ENCODE results near the gene TMCO1. TPM values are rescaled to one million over a fixed set of nuclear protein-coding genes. Genes with fewer than 3 reads are reported as not detected.

TMCO1 gene
- total and polyA plus RNA-seq, 2 experiments from 2014 or later, result 126 to 207 TPM

- H3K27me3 ChIP-seq (replicated peaks; ENCODE audit: insufficient read depth), result no peaks in the 10 kb centered on the region
- DNase-seq, result no peak
- in situ Hi-C loops (cut with MboI), result no loop called here
- TF ChIP-seq EZH2phosphoT487 (IDR thresholded peaks at IDR 0.05; ENCODE audit: insufficient read depth, low read depth) (no peak), EZH2 (IDR thresholded peaks at IDR 0.05; ENCODE audit: insufficient read depth, poor library complexity, severe bottlenecking) (no peak)
- peaks cover 74% of the 10 kb centered on the region for H3K36me3 ChIP-seq (ENCODE audit: low read depth)
- peaks cover 10% of the 10 kb centered on the region; the same call in 1 of the 2 replicates for H3F3A ChIP-seq (ENCODE audit: insufficient read depth)
- H2AFZ ChIP-seq, result no peak overlapping the region
- H3K27ac ChIP-seq, result no peak overlapping the region
- no peaks in the 10 kb centered on the region for H3K9me3 ChIP-seq (ENCODE audit: low read depth)
- H3K9ac ChIP-seq, result no peak overlapping the region
- 95 to 100% methylated on average over 1 of the region's 1 CpG for WGBS, 2 experiments (ENCODE audit: low coverage in 1 of 2, low lambda C conversion rate in 2 of 2, missing lambda C conversion rate in 2 of 2)
- no peaks in the 10 kb centered on the region for H3K9me2 ChIP-seq (ENCODE audit: insufficient read depth)
- H3K4me1 ChIP-seq (ENCODE audit: insufficient read depth), result peaks cover 8% of the 10 kb centered on the region
- H3K4me3 ChIP-seq, result no peak overlapping the region
- peaks cover 5% of the 10 kb centered on the region; the same call in 1 of the 2 replicates for H4K20me1 ChIP-seq (ENCODE audit: insufficient read depth)
- H3K4me2 ChIP-seq (ENCODE audit: unreplicated experiment), result no peak overlapping the region
- peaks cover 55% of the 10 kb centered on the region for H3K79me2 ChIP-seq (ENCODE audit: insufficient read depth)
Observed at GRCh38 chr1:165679282-165680036, 89.2 kb downstream of the TMCO1 start.

- no peak for TF ChIP-seq EZH2 (IDR thresholded peaks at IDR 0.05; ENCODE audit: insufficient read depth, poor library complexity, severe bottlenecking)
- TF ChIP-seq EZH2phosphoT487 (IDR thresholded peaks at IDR 0.05; ENCODE audit: insufficient read depth, low read depth), result no peak
- 0% methylated on average over 2 of the region's 2 CpGs for WGBS, 2 experiments (ENCODE audit: low coverage in 1 of 2, low lambda C conversion rate in 2 of 2, missing lambda C conversion rate in 2 of 2)
- Histone ChIP-seq H3K4me2 (ENCODE audit: unreplicated experiment) (no peak overlapping the region), H2AFZ (no peak overlapping the region), H3K9me2 (ENCODE audit: insufficient read depth) (no peaks in the 10 kb centered on the region), H3K79me2 (ENCODE audit: insufficient read depth) (peaks cover 46% of the 10 kb centered on the region), H3F3A (ENCODE audit: insufficient read depth) (peaks cover 10% of the 10 kb centered on the region; the same call in 1 of the 2 replicates), H3K36me3 (ENCODE audit: low read depth) (peaks cover 75% of the 10 kb centered on the region), H3K27ac (no peak overlapping the region), H3K4me3 (no peak overlapping the region), H3K4me1 (ENCODE audit: insufficient read depth) (peaks cover 8% of the 10 kb centered on the region), H4K20me1 (ENCODE audit: insufficient read depth) (no peaks in the 10 kb centered on the region), H3K9ac (no peak overlapping the region), H3K9me3 (ENCODE audit: low read depth) (no peaks in the 10 kb centered on the region), H3K27me3 (replicated peaks; ENCODE audit: insufficient read depth) (no peaks in the 10 kb centered on the region)
- no peak for DNase-seq
- in situ Hi-C loops (cut with MboI), result no loop called here
Observed at GRCh38 chr1:165678509-165678908, 90.2 kb downstream of the TMCO1 start.

Other genes starting within 250 kb of the TMCO1 start
- gene LRRC52, start 224.9 kb downstream of the TMCO1 start, total RNA-seq (2014; rRNA removed; shearing (Covaris generic)), result not detected in 2 replicates
- not detected in 2 replicates for gene LRRC52, start 224.9 kb downstream of the TMCO1 start, polyA plus RNA-seq (2016; fragmentation: Nextera tagmentation; extraction: Ambion mirVana)
- 165 and 186 TPM in 2 replicates for gene MGST3, start 137.6 kb downstream of the TMCO1 start, total RNA-seq (2014; rRNA removed; shearing (Covaris generic))
- 383 and 389 TPM in 2 replicates for gene MGST3, start 137.6 kb downstream of the TMCO1 start, polyA plus RNA-seq (2016; fragmentation: Nextera tagmentation; extraction: Ambion mirVana)
- gene ALDH9A1, start 70.3 kb downstream of the TMCO1 start, total RNA-seq (2014; rRNA removed; shearing (Covaris generic)), result 107 and 113 TPM in 2 replicates
- 99.3 and 100 TPM in 2 replicates for gene ALDH9A1, start 70.3 kb downstream of the TMCO1 start, polyA plus RNA-seq (2016; fragmentation: Nextera tagmentation; extraction: Ambion mirVana)
- gene UCK2, start 58.7 kb upstream of the TMCO1 start, total RNA-seq (2014; rRNA removed; shearing (Covaris generic)), result 75.4 and 81.9 TPM in 2 replicates
- 75.1 and 78.2 TPM in 2 replicates for gene UCK2, start 58.7 kb upstream of the TMCO1 start, polyA plus RNA-seq (2016; fragmentation: Nextera tagmentation; extraction: Ambion mirVana)

Measured in GM23248 (cell line).